Stimulated activated CD4-positive, alpha-beta T cell treated with anti-CD3 and anti-CD28 coated beads, Interleukin-1b, Interleukin-23, amount 100 ng/mL, for 1 hour (primary cell): ENCODE measurements around the gene DCUN1D2.

Experiments used
- DNase-seq, 2 donors: peaks; one replicate each; pipeline ENCODE4 v3.0.0-alpha.2; 2020; ENCODE audit warnings: low read depth in 2 of 2

The DCUN1D2 gene

GRCh38 chr13:113407103-113407530 lies 83.4 kb downstream of the DCUN1D2 start:
- DNase-seq: no peak

- DNase-seq: no peak
Observed at GRCh38 chr13:113406321-113407102, 84.0 kb downstream of the DCUN1D2 start.
